SK-N-MC (cell line): ENCODE results near the gene MBNL2.
A peak's percentile ranks its signal among the peaks of the same experiment; 100 is the strongest.

Source experiments
- DNase-seq: peaks from one replicate; pipeline ENCODE4 v3.0.0-alpha.2; 2011; ENCODE audit warnings: low read depth, low spot score
- H3K27ac ChIP-seq: fragments of 200-600 bp; sonication (generic); 2 replicates; pipeline ENCODE4 v1.5.1; 2016; ENCODE audit warnings: mixed run types
- H3K36me3 ChIP-seq: fragments of 200-600 bp; sonication (generic); 2 replicates; pipeline ENCODE4 v1.6.1; 2017; ENCODE audit warnings: antibody characterized with exemption, low read length, mixed read lengths; ENCODE audit not compliant: insufficient read depth
- H3K4me3 ChIP-seq: fragments of 200-600 bp; sonication (generic); 2 replicates; pipeline ENCODE4 v1.5.1; 2016
- H3K9ac ChIP-seq: fragments of 200-600 bp; sonication (generic); 2 replicates; pipeline ENCODE4 v1.8.0; 2017; ENCODE audit warnings: mixed run types, mixed read lengths; ENCODE audit not compliant: insufficient read length
- H3K9me3 ChIP-seq: fragments of 200-600 bp; sonication (generic); 2 replicates; pipeline ENCODE4 v1.6.1; 2017; ENCODE audit warnings: low read depth, mild to moderate bottlenecking, antibody characterized with exemption, low read length, moderate library complexity, mixed read lengths
- EZH2 ChIP-seq: fragments of 200-600 bp; sonication (generic); IDR thresholded peaks from one replicate; pipeline ENCODE4 v1.6.1; 2017; ENCODE audit warnings: antibody characterized with exemption
- FOXP2 ChIP-seq: optimal IDR thresholded peaks from 2 replicates; pipeline ENCODE3; 2011; ENCODE audit warnings: mild to moderate bottlenecking, moderate library complexity; ENCODE audit not compliant: insufficient read depth; ENCODE audit errors: extremely low read length, control extremely low read depth
- POLR2AphosphoS5 ChIP-seq: IDR thresholded peaks from 2 replicates; pipeline ENCODE4 v1.6.1; 2012; ENCODE audit warnings: mild to moderate bottlenecking, low read depth, low read length, borderline replicate concordance

The MBNL2 gene

GRCh38 chr13:97249093-97249795 lies 27.1 kb downstream of the MBNL2 start:
- no peak overlapping the region for H3K9ac ChIP-seq
- peak; percentile 63 for DNase-seq
- H3K4me3 ChIP-seq = peak overlapping the region; percentile 64
- no peaks in the 10 kb centered on the region for H3K9me3 ChIP-seq
- H3K27ac ChIP-seq = peak overlapping the region; percentile 52; the same call in 1 of the 2 replicates
- TF ChIP-seq POLR2AphosphoS5 (peak; percentile 64; the same call in 1 of the 2 replicates), EZH2 (no peak)
- H3K36me3 ChIP-seq = no peaks in the 10 kb centered on the region

DNA sequence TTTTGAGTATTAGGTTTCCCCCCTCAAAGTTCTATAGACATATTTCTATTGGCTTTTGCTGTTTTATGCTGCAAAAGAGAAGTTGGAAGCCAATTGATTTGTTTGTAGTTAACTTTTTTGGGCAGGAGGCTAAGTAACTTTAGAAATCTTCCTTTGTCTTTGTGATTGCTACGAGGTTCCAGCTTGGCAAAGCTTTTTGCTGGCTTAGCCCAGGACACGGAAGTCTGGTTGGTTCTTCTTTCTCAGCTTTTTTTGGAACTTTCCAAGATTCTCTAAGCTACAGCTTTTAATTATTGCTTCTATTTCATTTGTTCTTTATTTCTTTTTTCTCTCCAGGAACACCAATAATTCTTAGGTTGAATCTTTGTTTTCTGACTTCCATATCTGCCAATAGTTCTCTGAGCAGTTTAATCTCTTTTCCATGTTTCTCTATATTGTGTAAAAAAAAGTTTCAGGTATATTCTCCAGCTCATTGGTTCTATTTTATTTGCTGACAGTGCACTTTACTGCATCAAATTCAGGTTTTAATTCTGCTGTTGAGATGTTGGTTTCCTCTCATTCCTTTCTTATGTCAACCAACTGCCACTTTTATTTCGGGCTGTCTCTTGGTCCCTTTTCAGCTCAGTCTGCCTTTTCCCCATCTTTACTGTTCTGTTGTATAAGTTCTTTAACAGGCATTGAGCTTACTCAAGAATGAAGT lies 27.8 kb downstream of the MBNL2 start:
- TF ChIP-seq POLR2AphosphoS5 (no peak), EZH2 (no peak), FOXP2 (no peak)
- Histone ChIP-seq H3K27ac (peak overlapping the region; percentile 52; the same call in 1 of the 2 replicates), H3K9me3 (no peaks in the 10 kb centered on the region), H3K9ac (no peak overlapping the region), H3K36me3 (no peaks in the 10 kb centered on the region), H3K4me3 (peak overlapping the region; percentile 64)
- no peak for DNase-seq

GRCh38 chr13:97250560-97250959 lies 28.4 kb downstream of the MBNL2 start:
- no peak overlapping the region; the same call in 1 of the 2 replicates for H3K4me3 ChIP-seq
- H3K27ac ChIP-seq = no peak overlapping the region
- DNase-seq = no peak
- no peak overlapping the region for H3K9ac ChIP-seq
- H3K36me3 ChIP-seq = no peaks in the 10 kb centered on the region
- no peaks in the 10 kb centered on the region for H3K9me3 ChIP-seq
- TF ChIP-seq EZH2 (no peak), FOXP2 (no peak), POLR2AphosphoS5 (no peak)

GRCh38 chr13:97252735-97253134 lies 30.6 kb downstream of the MBNL2 start:
- no peak for DNase-seq
- no peak overlapping the region for H3K9ac ChIP-seq
- TF ChIP-seq POLR2AphosphoS5 (no peak), EZH2 (no peak), FOXP2 (no peak)
- no peak overlapping the region for H3K27ac ChIP-seq
- no peaks in the 10 kb centered on the region for H3K36me3 ChIP-seq
- no peak overlapping the region for H3K4me3 ChIP-seq
- no peaks in the 10 kb centered on the region for H3K9me3 ChIP-seq

DNA sequence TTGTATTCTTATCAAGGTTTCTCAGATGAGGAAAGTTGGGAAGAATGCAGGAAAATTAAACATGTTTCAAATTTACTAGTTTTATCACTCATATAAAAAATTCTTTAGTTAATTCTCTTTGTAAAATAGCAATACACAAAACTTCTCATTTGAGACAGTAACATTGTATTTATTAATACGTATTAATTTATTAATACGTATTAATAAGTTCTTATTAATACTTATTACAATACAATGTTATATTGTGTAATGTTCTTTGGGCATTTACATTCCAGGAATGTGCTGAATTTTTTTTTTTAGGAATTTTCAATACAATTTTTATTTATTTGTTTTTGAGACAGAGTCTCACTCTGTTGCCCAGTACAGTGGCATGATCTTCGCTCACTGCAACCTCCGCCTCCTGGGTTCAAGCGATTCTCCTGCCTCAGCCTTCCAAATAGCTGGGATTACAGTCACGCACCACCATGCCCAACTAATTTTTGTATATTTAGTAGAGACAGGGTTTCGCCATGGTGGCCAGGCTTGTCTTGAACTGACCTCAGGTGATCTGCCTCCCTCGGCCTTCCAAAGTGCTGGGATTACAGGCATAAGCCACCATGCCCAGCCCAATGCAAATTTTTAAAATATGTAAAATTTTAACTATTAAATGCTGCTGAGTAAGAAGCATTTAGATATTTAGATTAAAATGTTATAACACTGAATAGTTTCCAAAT lies 31.6 kb downstream of the MBNL2 start:
- DNase-seq = no peak
- Histone ChIP-seq H3K9ac (no peak overlapping the region), H3K4me3 (no peak overlapping the region), H3K36me3 (no peaks in the 10 kb centered on the region), H3K27ac (no peak overlapping the region), H3K9me3 (no peaks in the 10 kb centered on the region)
- TF ChIP-seq FOXP2 = no peak
- no peak for TF ChIP-seq EZH2
- TF ChIP-seq POLR2AphosphoS5 = no peak

DNA sequence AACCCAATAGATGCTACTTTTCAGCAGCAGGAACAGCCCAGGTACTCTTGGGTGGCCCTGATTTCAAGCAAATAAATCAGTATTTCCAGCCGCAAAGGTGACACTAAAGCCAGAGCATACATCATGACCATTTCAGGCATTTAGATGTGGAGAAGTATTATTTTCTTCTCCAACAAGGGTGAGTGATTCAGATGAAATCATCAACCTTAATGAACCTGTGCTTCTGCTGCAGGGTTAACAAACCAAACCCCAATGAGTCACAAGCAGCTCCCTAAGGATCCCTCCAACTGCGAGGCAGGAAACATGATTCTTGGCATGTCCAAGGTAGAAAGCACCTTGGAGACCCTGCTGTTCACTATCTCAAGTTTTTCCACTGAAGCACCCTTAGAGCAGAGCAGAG lies 32.7 kb downstream of the MBNL2 start:
- no peaks in the 10 kb centered on the region for H3K36me3 ChIP-seq
- no peak overlapping the region for H3K27ac ChIP-seq
- H3K9me3 ChIP-seq = no peaks in the 10 kb centered on the region
- DNase-seq = no peak
- no peak overlapping the region for H3K9ac ChIP-seq
- H3K4me3 ChIP-seq = no peak overlapping the region
- no peak for TF ChIP-seq EZH2

- Histone ChIP-seq H3K9me3 (no peaks in the 10 kb centered on the region), H3K36me3 (no peaks in the 10 kb centered on the region), H3K27ac (no peak overlapping the region), H3K9ac (no peak overlapping the region), H3K4me3 (no peak overlapping the region)
- TF ChIP-seq POLR2AphosphoS5 = no peak
- TF ChIP-seq FOXP2 = no peak
- no peak for TF ChIP-seq EZH2
- no peak for DNase-seq
Observed at GRCh38 chr13:97255515-97256021, 33.4 kb downstream of the MBNL2 start.

DNA sequence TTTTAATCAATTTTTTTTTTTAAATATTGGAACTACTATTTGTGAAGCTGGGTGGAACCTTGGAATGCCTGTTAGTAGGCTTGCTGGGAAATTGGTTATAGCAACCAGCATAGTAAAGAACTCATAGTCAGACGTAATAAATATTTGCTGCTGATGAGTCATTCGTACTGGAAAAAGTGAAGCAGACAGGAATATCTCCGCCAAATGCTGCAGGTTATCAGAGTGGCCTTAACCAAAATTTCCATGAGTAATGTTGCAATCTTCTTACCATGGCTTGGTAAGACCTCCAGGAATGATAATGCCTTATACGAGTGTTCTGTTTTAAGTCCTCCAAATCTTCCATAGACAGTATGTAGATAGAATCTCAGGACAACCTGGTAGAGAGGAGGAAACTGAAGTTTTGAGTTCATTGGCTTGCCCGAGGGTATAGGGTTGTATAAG lies 34.2 kb downstream of the MBNL2 start:
- Histone ChIP-seq H3K9ac (no peak overlapping the region), H3K36me3 (no peaks in the 10 kb centered on the region), H3K27ac (no peak overlapping the region), H3K4me3 (no peak overlapping the region), H3K9me3 (no peaks in the 10 kb centered on the region)
- TF ChIP-seq EZH2 = no peak
- no peak for TF ChIP-seq POLR2AphosphoS5
- no peak for TF ChIP-seq FOXP2
- DNase-seq = no peak
